HepG2 (cell line): ENCODE results near the gene FAM174C. TPM values are rescaled to one million over a fixed set of nuclear protein-coding genes. Genes with fewer than 3 reads are reported as not detected.

ENCODE experiments used
- BHLHE40 ChIP-seq: IDR thresholded peaks from 2 replicates; pipeline ENCODE4 v1.6.1; 2011; ENCODE audit warnings: low read length, improper control_type of control experiment
- CBX5 ChIP-seq: sonication (generic); formaldehyde crosslinking; IDR thresholded peaks from 2 replicates; pipeline ENCODE4 v1.4.0; 2020; ENCODE audit warnings: missing genetic modification reagents, borderline replicate concordance
- CENPX ChIP-seq: sonication (generic); formaldehyde crosslinking; IDR thresholded peaks from 2 replicates; pipeline ENCODE4 v1.9.0; 2021; ENCODE audit warnings: mild to moderate bottlenecking, missing genetic modification reagents, moderate library complexity
- ERF ChIP-seq: IDR thresholded peaks from 2 replicates; pipeline ENCODE4 v1.6.1; 2018; ENCODE audit warnings: missing biosample characterization, missing genetic modification reagents
- EZH2 ChIP-seq: conservative IDR thresholded peaks from 2 replicates; pipeline ENCODE4 v1.6.1; 2012; ENCODE audit warnings: mild to moderate bottlenecking, low read depth, low read length, moderate library complexity
- FOXK1 ChIP-seq: sonication (generic); formaldehyde crosslinking; IDR thresholded peaks from 2 replicates; pipeline ENCODE4 v1.4.0; 2020; ENCODE audit warnings: low read depth, missing genetic modification reagents, borderline replicate concordance
- FOXK2 ChIP-seq: fragments of 450-650 bp; IDR thresholded peaks from 2 replicates; pipeline ENCODE4 v1.6.1; 2016
- GTF2F1 ChIP-seq: fragments of 150-350 bp; IDR thresholded peaks from 2 replicates; pipeline ENCODE4 v1.6.1; 2014; ENCODE audit warnings: low read length
- KAT7 ChIP-seq: IDR thresholded peaks from 2 replicates; pipeline ENCODE4 v1.6.1; 2018; ENCODE audit warnings: borderline replicate concordance, missing compliant biosample characterization
- KLF16 ChIP-seq, 2 experiments: sonication (generic) in 1 of 2; formaldehyde crosslinking in 1 of 2; IDR thresholded peaks; 2 replicates each; pipeline versions ENCODE4 v1.6.1 to v1.8.0; 2016 to 2023; ENCODE audit warnings: missing genetic modification reagents in 2 of 2, missing compliant biosample characterization in 1 of 2
- KMT2A ChIP-seq: sonication (generic); formaldehyde crosslinking; IDR thresholded peaks from 2 replicates; pipeline ENCODE4 v1.4.0; 2020; ENCODE audit warnings: missing genetic modification reagents
- MEIS2 ChIP-seq: sonication (generic); formaldehyde crosslinking; IDR thresholded peaks from 2 replicates; pipeline ENCODE4 v1.9.0; 2021; ENCODE audit warnings: mild to moderate bottlenecking, missing genetic modification reagents
- MLX ChIP-seq: IDR thresholded peaks from 2 replicates; pipeline ENCODE4 v1.6.1; 2016
- PHF20 ChIP-seq: sonication (generic); formaldehyde crosslinking; IDR thresholded peaks from 2 replicates; pipeline ENCODE4 v1.5.0; 2020; ENCODE audit warnings: mild to moderate bottlenecking, missing genetic modification reagents
- PRDM4 ChIP-seq: sonication (generic); formaldehyde crosslinking; IDR thresholded peaks from 2 replicates; pipeline ENCODE4 v1.9.0; 2021; ENCODE audit warnings: missing genetic modification reagents, borderline replicate concordance
- TAF1 ChIP-seq: sonication (generic); formaldehyde crosslinking; IDR thresholded peaks from 2 replicates; pipeline ENCODE4 v1.4.0; 2020; ENCODE audit warnings: missing genetic modification reagents
- ZFP62 ChIP-seq: sonication (generic); formaldehyde crosslinking; IDR thresholded peaks from 2 replicates; pipeline ENCODE4 v1.4.0; 2020; ENCODE audit warnings: missing genetic modification reagents
- ZIK1 ChIP-seq: sonication (generic); formaldehyde crosslinking; IDR thresholded peaks from 2 replicates; pipeline ENCODE4 v1.5.0; 2020; ENCODE audit warnings: mild to moderate bottlenecking, low read depth, missing genetic modification reagents, borderline replicate concordance
- ZNF292 ChIP-seq: sonication (generic); formaldehyde crosslinking; IDR thresholded peaks from 2 replicates; pipeline ENCODE4 v1.8.1; 2022; ENCODE audit warnings: mild to moderate bottlenecking, low read depth, missing genetic modification reagents, borderline replicate concordance
- ZNF570 ChIP-seq: sonication (generic); formaldehyde crosslinking; IDR thresholded peaks from 2 replicates; pipeline ENCODE4 v1.4.0; 2020; ENCODE audit warnings: mild to moderate bottlenecking, missing genetic modification reagents, borderline replicate concordance
- ZNF784 ChIP-seq: sonication (generic); formaldehyde crosslinking; IDR thresholded peaks from 2 replicates; pipeline ENCODE4 v1.5.1; 2020; ENCODE audit warnings: missing genetic modification reagents, mild to moderate bottlenecking, borderline replicate concordance
- polyA plus RNA-seq, 8 experiments: library from polyadenylated mRNA; depleted of rRNA in 3 of 8; stranded (reverse) in 7 of 8; unstranded in 1 of 8; fragments of >200 nt; fragmentation: Illumina TruSeq in 4 of 8; extraction: Trizol in 4 of 8; gene quantifications; 2 replicates each; pipeline versions ENCODE4 v1.2.1 to v1.2.3, GENCODE V29; 2011 to 2016; ENCODE audit warnings: low read depth in 4 of 8, missing spikeins in 1 of 8, mixed read lengths in 1 of 8; ENCODE audit not compliant: insufficient read depth in 1 of 8
- total RNA-seq, 5 experiments: library from RNA; depleted of rRNA; stranded (reverse); fragments of >200 nt; fragmentation: Illumina TruSeq; extraction: Trizol; gene quantifications; 2 replicates each; pipeline ENCODE4 v1.2.3, GENCODE V29; 2016; ENCODE audit warnings: low read depth in 1 of 5
- TF ChIP-seq, protein P1 (sequence below): sonication (generic); formaldehyde crosslinking; IDR thresholded peaks from 2 replicates; pipeline ENCODE4 v1.5.1; 2020; ENCODE audit warnings: missing genetic modification reagents, mild to moderate bottlenecking, borderline replicate concordance
- TF ChIP-seq, protein P2 (sequence below): sonication (generic); formaldehyde crosslinking; IDR thresholded peaks from 2 replicates; pipeline ENCODE4 v1.8.1; 2023; ENCODE audit warnings: mild to moderate bottlenecking, missing genetic modification reagents

Gene FAM174C
- total and polyA plus RNA-seq, 2 of the 13 experiments (the other 11 are each of a cell fraction or from before 2014, with no cell fraction given): 19.5 to 31.3 TPM

DNA sequence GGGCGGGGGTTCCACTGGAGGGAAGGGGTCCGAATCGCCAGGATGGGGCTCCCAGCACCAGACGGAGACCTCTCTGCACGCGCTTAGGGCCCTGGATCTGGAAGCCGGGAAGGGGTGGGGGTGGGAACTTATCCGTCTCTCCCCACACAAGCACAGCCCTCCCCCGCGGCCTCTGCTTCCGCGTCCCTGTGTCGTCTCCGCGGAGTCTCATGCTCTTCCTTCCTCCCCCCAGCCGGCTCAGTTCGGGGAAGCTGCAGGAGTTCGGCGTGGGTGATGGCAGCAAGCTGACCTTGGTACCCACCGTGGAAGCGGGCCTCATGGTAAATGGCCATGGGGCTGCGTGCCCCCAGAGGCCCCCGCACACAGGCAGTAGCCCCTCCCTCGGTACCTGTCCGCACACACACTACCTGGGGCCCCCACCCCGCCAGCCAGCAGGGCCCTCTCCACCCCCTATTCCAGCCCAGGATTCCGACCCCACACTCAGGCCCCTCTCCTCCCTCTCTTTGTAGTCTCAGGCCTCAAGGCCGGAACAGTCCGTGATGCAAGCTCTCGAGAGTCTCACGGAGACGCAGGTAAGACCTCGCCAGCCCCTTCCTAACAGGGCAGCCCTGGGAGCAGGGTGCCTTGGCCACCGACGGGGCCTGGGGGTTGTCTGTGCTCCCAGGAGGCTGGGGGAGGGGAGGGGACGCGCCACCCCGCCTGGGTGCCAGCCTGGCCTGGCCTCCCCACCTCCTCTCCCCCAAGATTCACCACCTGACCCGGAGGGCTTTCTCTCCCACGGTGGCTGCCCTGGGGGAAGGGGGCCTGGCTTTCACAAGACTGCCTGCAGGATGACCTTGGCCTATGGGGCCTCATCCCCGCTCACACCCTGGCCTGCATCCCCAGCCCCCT is 23.8 kb upstream of the FAM174C start (continued):
- TF ChIP-seq PRDM4 (CRISPR knock-in tag) (no peak), CBX5 (CRISPR knock-in tag) (no peak), GTF2F1 (no peak), MEIS2 (no peak), ZNF292 (CRISPR knock-in tag) (no peak), BHLHE40 (no peak), ZNF784 (no peak; the same call in 1 of the 2 replicates), ZNF570 (CRISPR knock-in tag) (no peak), PHF20 (CRISPR knock-in tag) (no peak), ZIK1 (CRISPR knock-in tag) (0 out of 2 replicates have a peak, but pooled peaks have one; percentile 17), EZH2 (no peak), KAT7 (0 out of 2 replicates have a peak, but pooled peaks have one; percentile 39), TAF1 (CRISPR knock-in tag) (peak; percentile 38), MLX (CRISPR knock-in tag) (no peak), ZFP62 (no peak), KMT2A (CRISPR knock-in tag) (0 out of 2 replicates have a peak, but pooled peaks have one; percentile 10), KLF16 (CRISPR knock-in tag; IDR thresholded peaks at IDR 0.05) (0 out of 4 replicates have a peak, but pooled peaks of 1 of the 2 experiments have one; percentile 31), FOXK2 (no peak), ERF (no peak), FOXK1 (CRISPR knock-in tag) (peak; percentile 41; the same call in 1 of the 2 replicates), CENPX (CRISPR knock-in tag) (no peak)
- TF ChIP-seq, protein P1, sequence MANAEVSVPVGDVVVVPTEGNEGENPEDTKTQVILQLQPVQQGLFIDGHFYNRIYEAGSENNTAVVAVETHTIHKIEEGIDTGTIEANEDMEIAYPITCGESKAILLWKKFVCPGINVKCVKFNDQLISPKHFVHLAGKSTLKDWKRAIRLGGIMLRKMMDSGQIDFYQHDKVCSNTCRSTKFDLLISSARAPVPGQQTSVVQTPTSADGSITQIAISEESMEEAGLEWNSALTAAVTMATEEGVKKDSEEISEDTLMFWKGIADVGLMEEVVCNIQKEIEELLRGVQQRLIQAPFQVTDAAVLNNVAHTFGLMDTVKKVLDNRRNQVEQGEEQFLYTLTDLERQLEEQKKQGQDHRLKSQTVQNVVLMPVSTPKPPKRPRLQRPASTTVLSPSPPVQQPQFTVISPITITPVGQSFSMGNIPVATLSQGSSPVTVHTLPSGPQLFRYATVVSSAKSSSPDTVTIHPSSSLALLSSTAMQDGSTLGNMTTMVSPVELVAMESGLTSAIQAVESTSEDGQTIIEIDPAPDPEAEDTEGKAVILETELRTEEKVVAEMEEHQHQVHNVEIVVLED (CRISPR knock-in tag): no peak
- TF ChIP-seq, protein P2, sequence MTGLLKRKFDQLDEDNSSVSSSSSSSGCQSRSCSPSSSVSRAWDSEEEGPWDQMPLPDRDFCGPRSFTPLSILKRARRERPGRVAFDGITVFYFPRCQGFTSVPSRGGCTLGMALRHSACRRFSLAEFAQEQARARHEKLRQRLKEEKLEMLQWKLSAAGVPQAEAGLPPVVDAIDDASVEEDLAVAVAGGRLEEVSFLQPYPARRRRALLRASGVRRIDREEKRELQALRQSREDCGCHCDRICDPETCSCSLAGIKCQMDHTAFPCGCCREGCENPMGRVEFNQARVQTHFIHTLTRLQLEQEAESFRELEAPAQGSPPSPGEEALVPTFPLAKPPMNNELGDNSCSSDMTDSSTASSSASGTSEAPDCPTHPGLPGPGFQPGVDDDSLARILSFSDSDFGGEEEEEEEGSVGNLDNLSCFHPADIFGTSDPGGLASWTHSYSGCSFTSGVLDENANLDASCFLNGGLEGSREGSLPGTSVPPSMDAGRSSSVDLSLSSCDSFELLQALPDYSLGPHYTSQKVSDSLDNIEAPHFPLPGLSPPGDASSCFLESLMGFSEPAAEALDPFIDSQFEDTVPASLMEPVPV: no peak
